GM06990 (cell line): ENCODE results near the gene KCNK4.
"Not testable (repeated sequence)": the region's sequence is repeated elsewhere in the genome, so short reads cannot be mapped to it uniquely, and the experiment has no call there.

Source experiments
- DNase-seq: peaks from one replicate; pipeline ENCODE4 v3.0.0-alpha.2; 2011; ENCODE audit not compliant: insufficient read length; ENCODE audit errors: extremely low read depth
- H3K27me3 ChIP-seq: replicated peaks from 2 replicates; pipeline ENCODE4 v1.6.0; 2011; ENCODE audit warnings: low read length; ENCODE audit not compliant: control insufficient read depth, insufficient read depth
- H3K36me3 ChIP-seq: 2 replicates; pipeline ENCODE4 v1.5.1; 2011; ENCODE audit warnings: low read length; ENCODE audit not compliant: control insufficient read depth, insufficient read depth
- H3K4me3 ChIP-seq: replicated peaks from 2 replicates; pipeline ENCODE4 v1.5.1; 2011; ENCODE audit warnings: low read depth, mild to moderate bottlenecking, control low read depth, low read length
- TF ChIP-seq, protein P1 (sequence below): IDR thresholded peaks from 2 replicates; pipeline ENCODE4 v1.5.1; 2011; ENCODE audit warnings: low read length, control low read depth, mild to moderate bottlenecking, inconsistent platforms; ENCODE audit not compliant: insufficient read depth, poor library complexity, severe bottlenecking

Gene KCNK4

DNA sequence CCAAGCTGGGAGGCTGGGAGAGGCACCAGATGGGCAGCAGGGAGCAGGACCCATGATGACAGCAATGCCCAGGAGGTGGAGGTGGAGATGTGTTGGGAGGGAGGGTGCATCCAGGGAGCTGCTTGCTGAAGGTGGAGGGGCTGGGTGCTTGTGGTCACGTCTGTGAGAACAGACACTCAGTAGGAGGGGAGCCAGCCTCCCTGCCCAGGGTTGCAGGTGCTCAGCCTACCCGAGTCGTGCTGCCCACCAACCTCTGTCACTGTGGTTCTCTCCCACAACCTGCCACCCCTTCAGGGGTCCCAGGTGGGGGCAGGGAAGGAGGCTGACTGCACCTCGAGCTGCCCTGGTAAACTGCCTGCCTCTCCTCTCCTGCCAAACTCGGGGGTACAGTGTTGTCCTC is 32.3 kb downstream of the KCNK4 start:
- peaks cover 19% of the 10 kb centered on the region for H3K36me3 ChIP-seq
- DNase-seq, result no peak
- no peaks in the 10 kb centered on the region for H3K27me3 ChIP-seq
- no peak overlapping the region for H3K4me3 ChIP-seq
- TF ChIP-seq, protein P1, sequence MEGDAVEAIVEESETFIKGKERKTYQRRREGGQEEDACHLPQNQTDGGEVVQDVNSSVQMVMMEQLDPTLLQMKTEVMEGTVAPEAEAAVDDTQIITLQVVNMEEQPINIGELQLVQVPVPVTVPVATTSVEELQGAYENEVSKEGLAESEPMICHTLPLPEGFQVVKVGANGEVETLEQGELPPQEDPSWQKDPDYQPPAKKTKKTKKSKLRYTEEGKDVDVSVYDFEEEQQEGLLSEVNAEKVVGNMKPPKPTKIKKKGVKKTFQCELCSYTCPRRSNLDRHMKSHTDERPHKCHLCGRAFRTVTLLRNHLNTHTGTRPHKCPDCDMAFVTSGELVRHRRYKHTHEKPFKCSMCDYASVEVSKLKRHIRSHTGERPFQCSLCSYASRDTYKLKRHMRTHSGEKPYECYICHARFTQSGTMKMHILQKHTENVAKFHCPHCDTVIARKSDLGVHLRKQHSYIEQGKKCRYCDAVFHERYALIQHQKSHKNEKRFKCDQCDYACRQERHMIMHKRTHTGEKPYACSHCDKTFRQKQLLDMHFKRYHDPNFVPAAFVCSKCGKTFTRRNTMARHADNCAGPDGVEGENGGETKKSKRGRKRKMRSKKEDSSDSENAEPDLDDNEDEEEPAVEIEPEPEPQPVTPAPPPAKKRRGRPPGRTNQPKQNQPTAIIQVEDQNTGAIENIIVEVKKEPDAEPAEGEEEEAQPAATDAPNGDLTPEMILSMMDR, result no peak

DNA sequence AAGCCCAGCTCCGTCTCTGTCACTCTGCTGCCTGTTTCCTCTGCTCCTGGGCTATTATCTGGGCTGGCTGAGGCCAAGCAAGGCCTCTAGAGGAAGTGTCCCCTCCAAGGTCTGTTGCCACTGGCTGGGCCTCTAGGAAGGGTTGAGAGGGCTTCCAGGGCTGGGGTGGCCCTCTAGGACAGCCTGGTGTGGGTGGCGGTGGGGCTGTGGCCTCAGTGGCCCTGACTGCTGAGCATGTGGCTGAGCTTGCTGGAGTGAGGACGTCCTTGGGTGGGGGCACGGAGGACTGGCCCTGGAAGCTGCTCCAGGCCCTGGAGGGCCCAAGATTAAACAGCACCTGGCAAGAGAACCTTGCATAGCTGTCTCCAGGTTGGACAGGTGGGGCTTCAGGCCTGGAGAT is 32.9 kb downstream of the KCNK4 start:
- peaks cover 19% of the 10 kb centered on the region for H3K36me3 ChIP-seq
- H3K4me3 ChIP-seq, DNase-seq, H3K27me3 ChIP-seq: not testable (repeated sequence)

DNA sequence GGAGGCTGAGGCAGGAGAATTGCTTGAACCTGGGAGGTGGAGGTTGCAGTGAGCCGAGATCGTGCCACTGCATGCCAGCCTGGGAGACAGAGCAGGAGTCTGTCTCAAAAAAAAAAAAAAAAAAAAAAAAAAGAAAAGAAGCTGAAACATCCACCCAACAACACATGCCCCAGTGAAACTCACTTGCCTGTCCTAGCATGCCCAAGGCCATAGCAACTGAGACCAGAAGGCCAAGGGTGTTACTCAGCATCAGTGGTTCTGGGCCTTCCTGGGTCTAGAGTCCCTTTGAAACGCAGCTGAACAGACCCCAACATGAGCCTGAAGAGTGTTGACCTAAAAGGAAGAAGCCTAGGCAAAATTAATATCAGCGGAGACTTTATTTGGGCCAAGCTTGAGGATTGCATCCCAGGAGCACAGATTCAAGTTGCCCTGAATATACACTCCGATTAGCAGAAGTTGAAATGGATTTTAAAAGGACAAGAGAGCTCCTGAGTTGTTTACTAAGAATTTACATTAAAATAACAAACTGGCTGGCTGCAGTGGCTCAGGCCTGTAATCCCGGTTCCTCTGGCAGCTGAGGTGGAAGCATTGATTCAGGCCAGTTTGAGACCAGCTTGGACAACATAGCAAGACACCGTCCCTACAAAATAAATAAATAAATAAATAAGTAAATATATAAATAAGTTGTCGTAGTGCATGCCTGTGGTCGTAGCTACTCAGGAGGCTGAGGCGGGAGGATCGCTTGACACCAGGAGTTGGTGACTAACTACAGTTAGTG is 33.8 kb downstream of the KCNK4 start:
- no peak for DNase-seq
- Histone ChIP-seq H3K27me3 (no peaks in the 10 kb centered on the region), H3K36me3 (peaks cover 19% of the 10 kb centered on the region), H3K4me3 (no peak overlapping the region)
- TF ChIP-seq, protein P1, result no peak

DNA sequence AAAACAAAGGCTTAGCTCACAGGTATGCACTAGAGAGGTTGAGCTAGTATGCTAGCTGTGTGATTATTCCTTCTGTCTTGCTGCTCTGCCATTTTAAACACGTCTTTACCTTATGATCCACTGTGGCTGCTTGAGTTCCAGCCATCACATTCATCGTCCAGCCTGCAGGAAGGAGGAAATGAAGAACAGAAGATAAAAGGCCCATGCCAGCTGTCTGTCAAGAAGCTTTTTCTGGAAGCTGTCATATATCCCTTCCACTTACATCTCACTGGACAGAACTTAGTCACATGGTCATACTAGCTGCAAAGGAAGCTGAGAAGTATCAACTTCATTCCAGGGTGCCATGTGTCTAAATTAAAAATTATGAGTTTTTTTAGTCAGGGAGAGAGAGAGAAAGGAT is 36.3 kb downstream of the KCNK4 start:
- Histone ChIP-seq H3K36me3 (peaks cover 7% of the 10 kb centered on the region), H3K27me3 (no peaks in the 10 kb centered on the region)
- TF ChIP-seq, protein P1, result no peak

DNA sequence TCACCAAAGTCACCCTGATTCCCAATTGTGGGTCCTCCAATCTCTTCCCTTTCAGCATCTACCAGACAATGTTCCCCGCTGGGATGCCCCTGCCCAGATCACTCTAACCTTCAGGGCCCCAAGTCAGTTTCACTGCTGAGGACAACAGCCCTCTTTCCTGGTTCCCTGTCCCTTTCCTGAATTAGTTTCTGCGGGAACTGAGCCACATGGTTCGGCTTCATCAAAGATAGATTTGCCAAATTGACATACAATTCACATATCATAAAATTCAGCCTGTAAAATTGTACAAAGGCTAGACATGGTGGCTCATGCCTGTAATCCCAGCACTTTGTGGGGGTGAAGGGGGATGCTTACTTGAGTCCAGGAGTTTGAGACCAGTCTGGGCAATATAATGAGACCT is 36.9 kb downstream of the KCNK4 start:
- no peak for DNase-seq
- TF ChIP-seq, protein P1, result no peak
- Histone ChIP-seq H3K27me3 (no peaks in the 10 kb centered on the region), H3K4me3 (no peak overlapping the region), H3K36me3 (peaks cover 3% of the 10 kb centered on the region)

More for the DNA sequence above, 36.3 kb downstream of the KCNK4 start:
- no peak for DNase-seq
- H3K4me3 ChIP-seq, result no peak overlapping the region

DNA sequence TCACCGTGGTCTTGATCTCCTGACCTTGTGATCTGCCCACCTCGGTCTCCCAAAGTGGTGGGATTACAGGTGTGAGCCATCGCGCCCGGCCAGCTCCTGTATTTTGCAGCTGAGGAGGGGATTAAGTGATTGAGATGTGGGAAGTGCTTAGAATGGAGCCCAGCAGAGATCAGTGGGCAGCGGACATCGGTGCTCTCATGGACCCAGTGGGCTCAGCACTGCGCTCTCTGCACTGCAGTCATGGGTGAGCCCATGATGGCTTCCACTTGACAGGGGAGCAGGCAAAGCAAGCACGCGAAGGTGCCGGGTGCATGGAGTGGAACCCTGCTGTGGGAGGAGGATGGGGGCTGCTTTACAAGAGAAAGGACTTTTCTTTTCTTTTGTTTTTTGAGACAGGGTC is 39.8 kb downstream of the KCNK4 start:
- no peak for DNase-seq

More for the DNA sequence above, 39.8 kb downstream of the KCNK4 start:
- H3K27me3 ChIP-seq, result no peaks in the 10 kb centered on the region
- H3K36me3 ChIP-seq, result no peaks in the 10 kb centered on the region; the same call in 1 of the 2 replicates
- no peak overlapping the region for H3K4me3 ChIP-seq
- TF ChIP-seq, protein P1, result no peak
